Kidney epithelial cell (primary cell): ENCODE measurements around the gene SMIM11. TPM values are rescaled to one million over a fixed set of nuclear protein-coding genes. Genes with fewer than 3 reads are reported as not detected.
"Not testable (repeated sequence)": the region's sequence is repeated elsewhere in the genome, so short reads cannot be mapped to it uniquely, and the experiment has no call there.

Source experiments
- DNase-seq: peaks from one replicate; pipeline ENCODE4 v3.0.0-alpha.2; 2010; ENCODE audit warnings: low read depth
- H3K27me3 ChIP-seq: 2 replicates; pipeline ENCODE4 v1.6.0; 2011; ENCODE audit warnings: low read length; ENCODE audit not compliant: control insufficient read depth, insufficient read depth
- H3K36me3 ChIP-seq: 2 replicates; pipeline ENCODE4 v1.5.1; 2011; ENCODE audit warnings: low read length; ENCODE audit not compliant: control insufficient read depth, insufficient read depth
- H3K4me3 ChIP-seq: 2 replicates; pipeline ENCODE4 v1.5.1; 2011; ENCODE audit warnings: low read depth, mild to moderate bottlenecking, control low read depth, low read length
- total RNA-seq: library from RNA; depleted of rRNA; stranded (reverse); fragments of >200 nt; gene quantifications from 2 replicates; pipeline ENCODE4 v1.2.3, GENCODE V29; 2015

SMIM11 gene
- total RNA-seq, 1 donor from 2014 or later, result 36.4 TPM

- not testable (repeated sequence) for H3K4me3 ChIP-seq, H3K36me3 ChIP-seq, H3K27me3 ChIP-seq, DNase-seq
Observed at GRCh38 chr21:34400522-34400921, 25.2 kb downstream of the SMIM11 start.

- not testable (repeated sequence) for DNase-seq, H3K36me3 ChIP-seq, H3K27me3 ChIP-seq, H3K4me3 ChIP-seq
Observed at GRCh38 chr21:34404742-34405141, 29.4 kb downstream of the SMIM11 start.

GRCh38 chr21:34405686-34406085, 30.4 kb downstream of the SMIM11 start:
- not testable (repeated sequence) for H3K36me3 ChIP-seq, H3K4me3 ChIP-seq, H3K27me3 ChIP-seq, DNase-seq

- not testable (repeated sequence) for DNase-seq, H3K27me3 ChIP-seq, H3K4me3 ChIP-seq, H3K36me3 ChIP-seq
Observed at GRCh38 chr21:34406102-34406501, 30.8 kb downstream of the SMIM11 start.

GRCh38 chr21:34406676-34407075, 31.4 kb downstream of the SMIM11 start:
- not testable (repeated sequence) for H3K4me3 ChIP-seq, H3K27me3 ChIP-seq, DNase-seq, H3K36me3 ChIP-seq

- DNase-seq, H3K27me3 ChIP-seq, H3K36me3 ChIP-seq, H3K4me3 ChIP-seq: not testable (repeated sequence)
Observed at GRCh38 chr21:34407294-34407693, 32.0 kb downstream of the SMIM11 start.

GRCh38 chr21:34417448-34418077, 42.3 kb downstream of the SMIM11 start:
- H3K27me3 ChIP-seq, H3K4me3 ChIP-seq, DNase-seq, H3K36me3 ChIP-seq: not testable (repeated sequence)

- DNase-seq, result not testable (repeated sequence)
Observed at GRCh38 chr21:34423805-34424204, 48.5 kb downstream of the SMIM11 start, which contains the start of gene SMIM34. Gene SMIM34 (minus strand): TSS chr21:34423951. CDS start chr21:34423839, 112 bp downstream.

GRCh38 chr21:34427339-34427738, 52.0 kb downstream of the SMIM11 start:
- H3K36me3 ChIP-seq, H3K4me3 ChIP-seq, DNase-seq, H3K27me3 ChIP-seq: not testable (repeated sequence)

More at GRCh38 chr21:34423805-34424204, 48.5 kb downstream of the SMIM11 start, which contains the start of gene SMIM34:
- not testable (repeated sequence) for H3K36me3 ChIP-seq, H3K4me3 ChIP-seq, H3K27me3 ChIP-seq

- not testable (repeated sequence) for H3K36me3 ChIP-seq, H3K27me3 ChIP-seq, H3K4me3 ChIP-seq, DNase-seq
Observed at GRCh38 chr21:34428441-34428840, 53.1 kb downstream of the SMIM11 start.

GRCh38 chr21:34429710-34430109, 54.4 kb downstream of the SMIM11 start:
- H3K27me3 ChIP-seq, DNase-seq, H3K4me3 ChIP-seq, H3K36me3 ChIP-seq: not testable (repeated sequence)

Other genes with a start within 250 kb of the SMIM11 start
- not detected in 2 replicates for gene KCNE2, start 11.5 kb upstream of the SMIM11 start, total RNA-seq
- gene SMIM34, start 48.4 kb downstream of the SMIM11 start, total RNA-seq, result 0.14 TPM in 1 of 2 replicates, not detected in the other
- 0.07 TPM in 1 of 2 replicates, not detected in the other for gene KCNE1, start 136.7 kb downstream of the SMIM11 start, total RNA-seq
- gene RCAN1, start 239.6 kb downstream of the SMIM11 start, total RNA-seq, result 70.6 and 82.4 TPM in 2 replicates